ENCODE measurements around the gene MT1A.

GRCh38 chr16:56632848-56633365 is 5.6 kb upstream of the MT1A start:
- TF ChIP-seq CTCF (IDR thresholded peaks at IDR 0.05) (no peak), POLR2A (IDR thresholded peaks at IDR 0.05) (no peak)
